KMS-11 (cell line): Measurements from ENCODE around the gene GAPDHS.

Experiments
- H2AFZ ChIP-seq: fragments of 200-600 bp; sonication (generic); 2 replicates; pipeline ENCODE4 v1.6.1; 2016; ENCODE audit warnings: antibody characterized with exemption, mixed run types, low read depth
- H3K27ac ChIP-seq: fragments of 200-600 bp; sonication (generic); 2 replicates; pipeline ENCODE4 v1.6.1; 2016; ENCODE audit warnings: mild to moderate bottlenecking, mixed run types
- H3K27me3 ChIP-seq: fragments of 200-600 bp; sonication (generic); 2 replicates; pipeline ENCODE4 v1.6.1; 2017; ENCODE audit warnings: mild to moderate bottlenecking, low read depth, mixed run types, moderate library complexity; ENCODE audit not compliant: insufficient read depth
- H3K36me3 ChIP-seq: fragments of 200-600 bp; sonication (generic); 2 replicates; pipeline ENCODE4 v1.6.1; 2017; ENCODE audit warnings: mild to moderate bottlenecking, mixed run types; ENCODE audit not compliant: insufficient read depth
- H3K4me1 ChIP-seq: fragments of 200-600 bp; sonication (generic); 2 replicates; pipeline ENCODE4 v1.6.1; 2016; ENCODE audit warnings: mild to moderate bottlenecking, low read depth, mixed run types; ENCODE audit not compliant: poor library complexity, severe bottlenecking
- H3K4me2 ChIP-seq: fragments of 200-600 bp; sonication (generic); 2 replicates; pipeline ENCODE4 v1.7.0; 2016; ENCODE audit warnings: mild to moderate bottlenecking, mixed run types
- H3K4me3 ChIP-seq: fragments of 200-600 bp; sonication (generic); IDR thresholded peaks from 2 replicates; pipeline ENCODE4 v1.6.1; 2017; ENCODE audit warnings: low read depth, low read length, mixed read lengths; ENCODE audit not compliant: insufficient read depth
- H3K79me2 ChIP-seq: fragments of 200-600 bp; sonication (generic); 2 replicates; pipeline ENCODE4 v1.6.1; 2016; ENCODE audit warnings: low read depth, mixed run types; ENCODE audit not compliant: insufficient read depth
- H3K9ac ChIP-seq: fragments of 200-600 bp; sonication (generic); 2 replicates; pipeline ENCODE4 v1.6.1; 2016; ENCODE audit warnings: mild to moderate bottlenecking, mixed run types
- H4K20me1 ChIP-seq: fragments of 200-600 bp; sonication (generic); 2 replicates; pipeline ENCODE4 v1.6.1; 2016; ENCODE audit warnings: mild to moderate bottlenecking, mixed run types; ENCODE audit not compliant: insufficient read depth
- TF ChIP-seq, protein P1 (sequence below): fragments of 200-600 bp; sonication (generic); conservative IDR thresholded peaks from 2 replicates; pipeline ENCODE4 v1.6.1; 2017; ENCODE audit warnings: low read depth, mild to moderate bottlenecking, antibody characterized with exemption, low read length, moderate library complexity, mixed read lengths

GAPDHS gene

GRCh38 chr19:35519291-35519690, 14.0 kb upstream of the GAPDHS start:
- Histone ChIP-seq H3K9ac (no peak overlapping the region), H3K4me1 (no peaks in the 10 kb centered on the region), H4K20me1 (no peaks in the 10 kb centered on the region), H2AFZ (no peak overlapping the region), H3K4me3 (no peak overlapping the region), H3K4me2 (no peak overlapping the region), H3K79me2 (no peaks in the 10 kb centered on the region), H3K36me3 (no peaks in the 10 kb centered on the region), H3K27me3 (peaks cover 65% of the 10 kb centered on the region), H3K27ac (no peak overlapping the region)
- TF ChIP-seq, protein P1, sequence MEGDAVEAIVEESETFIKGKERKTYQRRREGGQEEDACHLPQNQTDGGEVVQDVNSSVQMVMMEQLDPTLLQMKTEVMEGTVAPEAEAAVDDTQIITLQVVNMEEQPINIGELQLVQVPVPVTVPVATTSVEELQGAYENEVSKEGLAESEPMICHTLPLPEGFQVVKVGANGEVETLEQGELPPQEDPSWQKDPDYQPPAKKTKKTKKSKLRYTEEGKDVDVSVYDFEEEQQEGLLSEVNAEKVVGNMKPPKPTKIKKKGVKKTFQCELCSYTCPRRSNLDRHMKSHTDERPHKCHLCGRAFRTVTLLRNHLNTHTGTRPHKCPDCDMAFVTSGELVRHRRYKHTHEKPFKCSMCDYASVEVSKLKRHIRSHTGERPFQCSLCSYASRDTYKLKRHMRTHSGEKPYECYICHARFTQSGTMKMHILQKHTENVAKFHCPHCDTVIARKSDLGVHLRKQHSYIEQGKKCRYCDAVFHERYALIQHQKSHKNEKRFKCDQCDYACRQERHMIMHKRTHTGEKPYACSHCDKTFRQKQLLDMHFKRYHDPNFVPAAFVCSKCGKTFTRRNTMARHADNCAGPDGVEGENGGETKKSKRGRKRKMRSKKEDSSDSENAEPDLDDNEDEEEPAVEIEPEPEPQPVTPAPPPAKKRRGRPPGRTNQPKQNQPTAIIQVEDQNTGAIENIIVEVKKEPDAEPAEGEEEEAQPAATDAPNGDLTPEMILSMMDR, result no peak

- Histone ChIP-seq H3K4me1 (no peaks in the 10 kb centered on the region), H3K27me3 (peaks cover 68% of the 10 kb centered on the region), H3K4me3 (no peak overlapping the region), H2AFZ (no peak overlapping the region), H3K79me2 (no peaks in the 10 kb centered on the region), H3K27ac (no peak overlapping the region), H3K4me2 (no peak overlapping the region), H4K20me1 (no peaks in the 10 kb centered on the region), H3K36me3 (no peaks in the 10 kb centered on the region), H3K9ac (no peak overlapping the region)
- TF ChIP-seq, protein P1, result no peak
These were observed 12.0 kb upstream of the GAPDHS start for GRCh38 chr19:35521124-35521743.

- Histone ChIP-seq H3K4me1 (no peaks in the 10 kb centered on the region), H2AFZ (no peak overlapping the region), H3K4me2 (no peak overlapping the region), H3K27ac (no peak overlapping the region), H4K20me1 (no peaks in the 10 kb centered on the region), H3K27me3 (peaks cover 61% of the 10 kb centered on the region), H3K79me2 (no peaks in the 10 kb centered on the region), H3K4me3 (no peak overlapping the region), H3K36me3 (no peaks in the 10 kb centered on the region), H3K9ac (no peak overlapping the region)
- TF ChIP-seq, protein P1, result no peak
These were observed 10.4 kb upstream of the GAPDHS start for GRCh38 chr19:35522745-35523327.

DNA sequence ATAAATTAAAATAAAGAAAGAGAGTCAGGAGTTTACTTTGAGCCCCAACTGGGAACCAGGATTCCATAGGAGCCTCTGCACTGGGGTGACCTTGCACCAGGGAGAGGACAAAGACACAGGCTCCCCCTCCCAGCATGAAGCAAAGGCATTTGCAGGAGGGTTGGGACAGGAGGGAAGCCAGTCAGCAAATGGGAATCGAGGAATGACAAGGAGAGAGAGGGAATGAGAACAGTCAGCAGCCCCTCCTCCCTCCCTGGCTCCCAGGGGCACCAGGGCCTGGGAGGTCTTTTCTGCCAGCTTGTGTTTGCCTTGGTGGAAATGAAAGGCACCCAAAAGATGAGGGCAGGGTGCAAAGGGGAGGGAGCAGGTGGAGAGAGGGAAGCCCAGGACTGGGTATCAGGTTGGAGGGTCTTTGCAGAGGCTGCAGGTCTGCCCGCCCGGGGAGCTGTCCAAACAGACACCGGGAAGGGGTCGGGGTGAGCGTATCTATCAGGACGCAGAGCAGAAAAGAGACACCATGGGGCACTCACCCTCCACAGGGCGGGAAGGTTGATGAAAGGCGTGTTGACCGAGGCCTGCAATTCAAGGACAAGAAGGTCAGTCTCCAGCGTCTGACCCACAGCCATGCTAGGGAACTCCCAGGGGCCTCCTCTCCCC, 8.9 kb upstream of the GAPDHS start:
- TF ChIP-seq, protein P1, result no peak
- Histone ChIP-seq H4K20me1 (no peaks in the 10 kb centered on the region), H3K27me3 (peaks cover 64% of the 10 kb centered on the region), H3K4me2 (no peak overlapping the region), H2AFZ (no peak overlapping the region), H3K79me2 (no peaks in the 10 kb centered on the region), H3K9ac (no peak overlapping the region), H3K36me3 (no peaks in the 10 kb centered on the region), H3K4me3 (no peak overlapping the region), H3K27ac (no peak overlapping the region), H3K4me1 (no peaks in the 10 kb centered on the region)
